Stimulated activated CD4-positive, alpha-beta T cell treated with anti-CD3 and anti-CD28 coated beads, TNF-alpha, amount 100 ng/mL, for 1 hour (primary cell): ENCODE data around the gene ARID5B.
"Not testable (repeated sequence)": the region's sequence is repeated elsewhere in the genome, so short reads cannot be mapped to it uniquely, and the experiment has no call there.

Source experiments
- DNase-seq, 3 donors: peaks; one replicate each; pipeline ENCODE4 v3.0.0-alpha.2; 2020; ENCODE audit warnings: low read depth in 3 of 3, low spot score in 1 of 3

Gene ARID5B

GRCh38 chr10:61961278-61961677 is 59.8 kb downstream of the ARID5B start:
- DNase-seq = no peak

GRCh38 chr10:61962971-61963370 is 61.5 kb downstream of the ARID5B start:
- no peak for DNase-seq

GRCh38 chr10:61963669-61964058 is 62.2 kb downstream of the ARID5B start:
- DNase-seq = no peak

- DNase-seq = no peak
Observed at GRCh38 chr10:61964059-61964709, 62.7 kb downstream of the ARID5B start.

- no peak for DNase-seq
Observed at GRCh38 chr10:61964949-61965702, 63.6 kb downstream of the ARID5B start.

- DNase-seq = no peak
Observed at GRCh38 chr10:61965703-61966395, 64.3 kb downstream of the ARID5B start.

- no peak for DNase-seq
Observed at GRCh38 chr10:61967298-61967697, 65.8 kb downstream of the ARID5B start.

GRCh38 chr10:61970182-61971002 is 68.9 kb downstream of the ARID5B start:
- no peak for DNase-seq

GRCh38 chr10:61971003-61971325 is 69.5 kb downstream of the ARID5B start:
- DNase-seq = no peak

GRCh38 chr10:61973169-61973568 is 71.7 kb downstream of the ARID5B start:
- no peak for DNase-seq

GRCh38 chr10:61973906-61974305 is 72.4 kb downstream of the ARID5B start:
- DNase-seq = no peak

GRCh38 chr10:61974601-61975390 is 73.3 kb downstream of the ARID5B start:
- DNase-seq = no peak

- no peak for DNase-seq
Observed at GRCh38 chr10:61975391-61975932, 74.0 kb downstream of the ARID5B start.

- not testable (repeated sequence) for DNase-seq
Observed at GRCh38 chr10:61976951-61977721, 75.6 kb downstream of the ARID5B start.

GRCh38 chr10:61978965-61979364 is 77.5 kb downstream of the ARID5B start:
- no peak for DNase-seq

GRCh38 chr10:61981460-61981859 is 80.0 kb downstream of the ARID5B start:
- DNase-seq = no peak

GRCh38 chr10:61983255-61983654 is 81.8 kb downstream of the ARID5B start:
- DNase-seq = no peak

- no peak for DNase-seq
Observed at GRCh38 chr10:61984803-61985418, 83.4 kb downstream of the ARID5B start.

GRCh38 chr10:61985715-61986114 is 84.2 kb downstream of the ARID5B start:
- DNase-seq = no peak
